Caco-2 (cell line): Measurements from ENCODE around the gene PERCC1. TPM values are rescaled to one million over a fixed set of nuclear protein-coding genes. Genes with fewer than 3 reads are reported as not detected.

Experiments used
- BruUV-seq: library from RNA; stranded (reverse); fragments of 400-500 nt; replicated peaks from 2 replicates; lab custom pipeline; 2021; lab: Mats Ljungman, UMichigan
- CTCF ChIA-PET: fragments of 300-600 bp; sonication (Branson Sonifier 250); formaldehyde crosslinking; loops from one replicate; lab custom pipeline; 2022; ENCODE audit warnings: antibody characterized with exemption; lab: Charles Lee
- POLR2A ChIA-PET: fragments of 300-600 bp; sonication (Branson Sonifier 250); formaldehyde crosslinking; loops from one replicate; lab custom pipeline; 2022; ENCODE audit warnings: antibody characterized with exemption; lab: Charles Lee
- DNase-seq, 2 experiments: peaks; one replicate each; pipeline versions ENCODE4 v3.0.0 to v3.0.0-alpha.2; 2020 to 2022
- H3K27me3 ChIP-seq: replicated peaks from 2 replicates; pipeline ENCODE4 v1.6.0; 2011; ENCODE audit warnings: low read length; ENCODE audit not compliant: control insufficient read depth, insufficient read depth
- H3K36me3 ChIP-seq: 2 replicates; pipeline ENCODE4 v1.5.1; 2011; ENCODE audit warnings: low read length; ENCODE audit not compliant: control insufficient read depth, insufficient read depth
- H3K4me1 ChIP-seq: fragments of 250-450 bp; sonication (Bioruptor Pico); 2 replicates; pipeline ENCODE4 v1.5.1; 2020; ENCODE audit warnings: mild to moderate bottlenecking
- H3K4me3 ChIP-seq: 2 replicates; pipeline ENCODE4 v1.5.1; 2011; ENCODE audit warnings: low read depth, mild to moderate bottlenecking, control low read depth, low read length
- H3K9me3 ChIP-seq: fragments of 250-450 bp; sonication (Bioruptor Pico); 2 replicates; pipeline ENCODE4 v1.5.1; 2020; ENCODE audit warnings: mild to moderate bottlenecking, moderate library complexity
- H3K27ac Mint-ChIP-seq: one replicate; pipeline ENCODE4 v1.8.0; 2022; ENCODE audit warnings: mixed read lengths; ENCODE audit not compliant: unreplicated experiment
- H3K27me3 Mint-ChIP-seq: one replicate; pipeline ENCODE4 v1.8.0; 2022; ENCODE audit warnings: mixed read lengths; ENCODE audit not compliant: insufficient read depth, unreplicated experiment
- H3K36me3 Mint-ChIP-seq: one replicate; pipeline ENCODE4 v1.8.0; 2022; ENCODE audit warnings: mild to moderate bottlenecking, mixed read lengths; ENCODE audit not compliant: insufficient read depth, unreplicated experiment
- H3K4me1 Mint-ChIP-seq: one replicate; pipeline ENCODE4 v1.8.0; 2022; ENCODE audit warnings: low read depth, mixed read lengths; ENCODE audit not compliant: unreplicated experiment
- H3K4me3 Mint-ChIP-seq: one replicate; pipeline ENCODE4 v1.8.0; 2022; ENCODE audit warnings: mild to moderate bottlenecking, moderate library complexity, mixed read lengths; ENCODE audit not compliant: unreplicated experiment
- H3K9me3 Mint-ChIP-seq: one replicate; pipeline ENCODE4 v1.8.0; 2022; ENCODE audit warnings: mixed read lengths; ENCODE audit not compliant: unreplicated experiment
- CTCF ChIP-seq, 2 experiments: fragments of 200-600 bp in 1 of 2; IDR thresholded peaks; 1 replicate in 1 of 2; 2 replicates in 1 of 2; pipeline versions ENCODE4 v1.5.1 to v1.8.0; 2011 to 2022; ENCODE audit warnings: antibody characterized with exemption in 1 of 2, control low read depth in 1 of 2, inconsistent platforms in 1 of 2, low read depth in 1 of 2, low read length in 1 of 2, mild to moderate bottlenecking in 1 of 2, moderate library complexity in 1 of 2; ENCODE audit not compliant: insufficient read depth in 1 of 2, severe bottlenecking in 1 of 2, unreplicated experiment in 1 of 2
- intact Hi-C: fragments of 100-400 bp; cut with micrococcal nuclease; formaldehyde crosslinking; loops from one replicate; pipeline ENCODE4 v1.10.0; 2022; ENCODE audit not compliant: unreplicated experiment
- total RNA-seq: library from RNA; stranded (reverse); gene quantifications from 2 replicates; pipeline ENCODE4 v1.2.3, GENCODE V29; 2022

The PERCC1 gene
- total RNA-seq, 1 experiment from 2014 or later, result 2.1 TPM

GRCh38 chr16:1451702-1452392, 21.0 kb downstream of the PERCC1 start:
- no peaks in the 10 kb centered on the region for H3K9me3 Mint-ChIP-seq
- ChIA-PET POLR2A (no interaction called here), CTCF (no interaction called here)
- H3K27me3 Mint-ChIP-seq, result no peaks in the 10 kb centered on the region
- Histone ChIP-seq H3K9me3 (no peaks in the 10 kb centered on the region), H3K4me1 (no peaks in the 10 kb centered on the region), H3K4me3 (no peak overlapping the region), H3K27me3 (no peaks in the 10 kb centered on the region), H3K36me3 (peaks cover 1% of the 10 kb centered on the region; the same call in 1 of the 2 replicates)
- no peaks in the 10 kb centered on the region for H3K4me1 Mint-ChIP-seq
- no peak for TF ChIP-seq CTCF (IDR thresholded peaks at IDR 0.05; ENCODE audit: insufficient read depth in 1 of 2, low read depth in 1 of 2, low read length in 1 of 2, severe bottlenecking in 1 of 2, unreplicated experiment in 1 of 2)
- peaks cover 5% of the 10 kb centered on the region for H3K36me3 Mint-ChIP-seq
- H3K4me3 Mint-ChIP-seq, result no peak overlapping the region
- no peak overlapping the region for H3K27ac Mint-ChIP-seq
- DNase-seq, result no peak
- intact Hi-C loops, result no loop called here
- BruUV-seq, result no TSS peak

GRCh38 chr16:1452530-1452929, 21.7 kb downstream of the PERCC1 start:
- no peaks in the 10 kb centered on the region for H3K4me1 Mint-ChIP-seq
- Histone ChIP-seq H3K27me3 (no peaks in the 10 kb centered on the region), H3K4me1 (no peaks in the 10 kb centered on the region), H3K36me3 (peaks cover 1% of the 10 kb centered on the region; the same call in 1 of the 2 replicates), H3K9me3 (no peaks in the 10 kb centered on the region), H3K4me3 (no peak overlapping the region)
- H3K36me3 Mint-ChIP-seq, result peaks cover 5% of the 10 kb centered on the region
- intact Hi-C loops, result no loop called here
- ChIA-PET POLR2A (no interaction called here), CTCF (no interaction called here)
- no peak overlapping the region for H3K4me3 Mint-ChIP-seq
- BruUV-seq, result no TSS peak
- H3K9me3 Mint-ChIP-seq, result no peaks in the 10 kb centered on the region
- H3K27me3 Mint-ChIP-seq, result no peaks in the 10 kb centered on the region
- TF ChIP-seq CTCF (IDR thresholded peaks at IDR 0.05; ENCODE audit: insufficient read depth in 1 of 2, low read depth in 1 of 2, low read length in 1 of 2, severe bottlenecking in 1 of 2, unreplicated experiment in 1 of 2), result no peak
- no peak overlapping the region for H3K27ac Mint-ChIP-seq
- no peak for DNase-seq

- no peak for DNase-seq
- Histone ChIP-seq H3K27me3 (no peaks in the 10 kb centered on the region), H3K9me3 (no peaks in the 10 kb centered on the region), H3K4me3 (no peak overlapping the region), H3K4me1 (no peaks in the 10 kb centered on the region), H3K36me3 (peaks cover 1% of the 10 kb centered on the region; the same call in 1 of the 2 replicates)
- ChIA-PET CTCF (no interaction called here), POLR2A (interaction anchor here (0.6 kb wide), 1 partner anchor 144 kb away, joined by 4 read pairs; the partner anchor contains the start of gene UBE2I)
- intact Hi-C loops, result no loop called here
- H3K27me3 Mint-ChIP-seq, result no peaks in the 10 kb centered on the region
- peaks cover 5% of the 10 kb centered on the region for H3K36me3 Mint-ChIP-seq
- H3K27ac Mint-ChIP-seq, result no peak overlapping the region
- no peaks in the 10 kb centered on the region for H3K9me3 Mint-ChIP-seq
- TF ChIP-seq CTCF (IDR thresholded peaks at IDR 0.05; ENCODE audit: insufficient read depth in 1 of 2, low read depth in 1 of 2, low read length in 1 of 2, severe bottlenecking in 1 of 2, unreplicated experiment in 1 of 2), result no peak
- no TSS peak for BruUV-seq
- no peak overlapping the region for H3K4me3 Mint-ChIP-seq
- no peaks in the 10 kb centered on the region for H3K4me1 Mint-ChIP-seq
These were observed 22.4 kb downstream of the PERCC1 start for GRCh38 chr16:1453316-1453715.
